ENCODE measurements around the gene CMTM8.
"Not testable (repeated sequence)": the region's sequence is repeated elsewhere in the genome, so short reads cannot be mapped to it uniquely, and the experiment has no call there.

The CMTM8 gene

GRCh38 chr3:32376115-32376514, 137.6 kb downstream of the CMTM8 start:
- POLR2A ChIA-PET, result no interaction called here
- no peak for TF ChIP-seq CTCF (IDR thresholded peaks at IDR 0.05; ENCODE audit: control extremely low read depth, extremely low read depth, low read depth, missing control alignments)
- CTCF ChIA-PET, result interaction anchor here (0.8 to 5.6 kb wide), 23 partner anchors 7 to 201 kb away, joined by 3 to 93 read pairs (median 8); partner anchors contain the start of gene CMTM7
- no peak for DNase-seq (ENCODE audit: extremely low spot score)

- POLR2A ChIA-PET, result no interaction called here
- CTCF ChIA-PET, result no interaction called here
- no peak for DNase-seq (ENCODE audit: extremely low spot score)
- no peak for TF ChIP-seq CTCF (IDR thresholded peaks at IDR 0.05; ENCODE audit: control extremely low read depth, extremely low read depth, low read depth, missing control alignments)
These were observed 141.5 kb downstream of the CMTM8 start for GRCh38 chr3:32379831-32380500.

GRCh38 chr3:32381922-32382321, 143.4 kb downstream of the CMTM8 start:
- ChIA-PET POLR2A (no interaction called here), CTCF (interaction anchor here (1.1 to 1.9 kb wide), 4 partner anchors 7 to 206 kb away, joined by 3 to 12 read pairs (median 3); no protein-coding TSS in a partner anchor)
- DNase-seq (ENCODE audit: extremely low spot score), result no peak
- no peak for TF ChIP-seq CTCF (IDR thresholded peaks at IDR 0.05; ENCODE audit: control extremely low read depth, extremely low read depth, low read depth, missing control alignments)

GRCh38 chr3:32383136-32383711, 144.7 kb downstream of the CMTM8 start:
- ChIA-PET CTCF (interaction anchor here (1.0 to 1.9 kb wide), 7 partner anchors 9 to 87 kb away, joined by 3 to 12 read pairs (median 3); no protein-coding TSS in a partner anchor), POLR2A (no interaction called here)
- no peak for TF ChIP-seq CTCF (IDR thresholded peaks at IDR 0.05; ENCODE audit: control extremely low read depth, extremely low read depth, low read depth, missing control alignments)
- no peak for DNase-seq (ENCODE audit: extremely low spot score)

- ChIA-PET POLR2A (no interaction called here), CTCF (interaction anchor here (7.9 kb wide), 1 partner anchor 10 kb away, joined by 61 read pairs; no protein-coding TSS in a partner anchor)
- no peak for DNase-seq (ENCODE audit: extremely low spot score)
- TF ChIP-seq CTCF (IDR thresholded peaks at IDR 0.05; ENCODE audit: control extremely low read depth, extremely low read depth, low read depth, missing control alignments), result no peak
These were observed 146.5 kb downstream of the CMTM8 start for GRCh38 chr3:32384938-32385337.

GRCh38 chr3:32387512-32387911, 149.0 kb downstream of the CMTM8 start:
- DNase-seq (ENCODE audit: extremely low spot score), result no peak
- ChIA-PET POLR2A (no interaction called here), CTCF (interaction anchor here (1.3 to 7.9 kb wide), 2 partner anchors 12 to 80 kb away, joined by 6 to 61 read pairs; no protein-coding TSS in a partner anchor)
- TF ChIP-seq CTCF (IDR thresholded peaks at IDR 0.05; ENCODE audit: control extremely low read depth, extremely low read depth, low read depth, missing control alignments), result no peak

GRCh38 chr3:32389577-32389976, 151.1 kb downstream of the CMTM8 start:
- DNase-seq (ENCODE audit: extremely low spot score); POLR2A ChIA-PET: not testable (repeated sequence)
- CTCF ChIA-PET, result interaction anchor here (1.3 to 7.9 kb wide), 4 partner anchors 8 to 78 kb away, joined by 3 to 61 read pairs (median 6); no protein-coding TSS in a partner anchor

Measured in GM10248 (cell line).